Femur (tissue), 1 donor: ENCODE measurements around the gene ADCY9.

ENCODE experiments used
- DNase-seq: peaks from one replicate; pipeline ENCODE4 v3.0.0-alpha.2; 2017

ADCY9 gene

GRCh38 chr16:3999479-4000325, 116.5 kb downstream of the ADCY9 start:
- DNase-seq = peak; percentile 62

GRCh38 chr16:3998793-3999478, 117.3 kb downstream of the ADCY9 start:
- DNase-seq = peak; percentile 55

GRCh38 chr16:3997231-3997841, 118.9 kb downstream of the ADCY9 start:
- DNase-seq = no peak

- DNase-seq = no peak
Measured at GRCh38 chr16:3995001-3995400, 121.2 kb downstream of the ADCY9 start.

GRCh38 chr16:3993052-3993785, 123.0 kb downstream of the ADCY9 start:
- DNase-seq = no peak

- no peak for DNase-seq
Measured at GRCh38 chr16:3992297-3993051, 123.8 kb downstream of the ADCY9 start.

DNA sequence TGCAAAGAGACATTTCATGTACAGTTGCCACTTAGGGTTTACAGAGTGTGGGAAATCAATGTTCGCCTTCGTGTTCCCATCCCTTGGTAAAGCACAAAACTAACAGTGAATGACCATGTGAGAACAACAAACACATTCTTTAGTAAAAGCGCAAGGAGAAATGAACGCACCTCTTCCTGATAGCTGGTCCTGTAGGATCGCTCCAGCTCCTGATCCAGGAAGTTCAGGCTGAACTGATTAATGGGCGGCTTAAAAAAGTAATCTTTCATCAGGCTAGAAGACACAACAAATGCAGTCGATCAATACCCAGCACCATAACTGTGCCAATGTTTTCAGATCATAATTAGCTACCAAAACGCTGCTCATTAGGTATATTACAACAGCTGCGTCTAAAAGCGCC, 127.4 kb downstream of the ADCY9 start:
- DNase-seq = no peak

DNA sequence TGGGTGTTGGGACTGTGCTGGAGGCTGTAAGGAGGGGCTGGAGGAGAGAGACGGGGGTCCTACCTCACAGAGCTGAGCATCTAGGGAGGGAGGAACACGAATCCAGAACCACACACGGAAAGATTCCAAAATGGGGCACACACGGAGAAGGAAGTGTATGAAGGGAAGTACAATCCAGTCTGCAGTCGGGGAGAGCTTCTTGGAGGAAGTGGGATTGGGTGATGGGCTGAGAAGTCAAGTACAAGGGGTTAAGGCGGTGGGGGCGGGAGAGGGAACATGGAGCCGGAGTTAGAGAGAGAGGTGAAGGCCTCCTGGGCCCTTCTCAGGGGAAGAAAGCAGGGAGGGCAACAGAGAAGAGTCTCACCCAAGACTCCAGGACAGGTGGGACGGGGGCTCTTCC, 128.2 kb downstream of the ADCY9 start:
- no peak for DNase-seq

DNA sequence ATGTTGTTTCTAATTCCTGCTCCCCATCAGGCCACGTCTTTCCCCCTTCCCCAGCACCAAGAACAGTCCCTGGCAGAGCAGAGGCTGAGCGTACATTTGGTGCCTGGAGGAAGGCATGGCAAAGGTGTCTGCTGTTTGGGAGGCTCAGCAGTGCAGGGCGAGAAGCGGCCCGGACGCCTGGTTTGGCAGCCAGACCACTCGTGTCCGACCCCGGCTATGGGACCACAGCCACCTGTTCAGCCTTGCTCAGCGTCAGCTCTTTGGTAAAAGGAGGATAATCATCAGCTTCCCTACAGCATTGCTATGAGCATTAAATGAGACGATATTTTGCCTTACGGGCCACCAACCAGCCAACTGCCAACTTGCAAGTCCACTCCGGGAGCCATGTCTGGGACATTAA, 129.0 kb downstream of the ADCY9 start:
- no peak for DNase-seq

DNA sequence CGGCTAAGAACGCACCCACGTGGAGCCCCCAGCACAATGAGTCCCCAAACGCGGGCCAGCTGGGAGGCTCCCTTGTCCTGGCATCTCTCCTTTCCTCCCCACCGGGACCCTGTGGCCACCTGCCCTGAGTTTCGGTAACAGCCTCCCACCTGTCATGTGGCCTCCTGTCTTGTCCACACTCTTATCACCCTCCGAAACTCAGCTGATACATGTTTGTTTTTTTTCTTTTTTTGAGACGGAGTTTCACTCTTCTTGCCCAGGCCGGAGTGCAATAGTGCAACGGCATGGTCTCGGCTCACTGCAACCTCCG, 130.1 kb downstream of the ADCY9 start:
- no peak for DNase-seq

GRCh38 chr16:3984111-3985060, 131.9 kb downstream of the ADCY9 start:
- no peak for DNase-seq

GRCh38 chr16:3983081-3983520, 133.1 kb downstream of the ADCY9 start:
- DNase-seq = peak; percentile 81

GRCh38 chr16:3982216-3982615, 134.0 kb downstream of the ADCY9 start:
- DNase-seq = no peak

GRCh38 chr16:3980253-3981111, 135.8 kb downstream of the ADCY9 start:
- peak; percentile 67 for DNase-seq

DNA sequence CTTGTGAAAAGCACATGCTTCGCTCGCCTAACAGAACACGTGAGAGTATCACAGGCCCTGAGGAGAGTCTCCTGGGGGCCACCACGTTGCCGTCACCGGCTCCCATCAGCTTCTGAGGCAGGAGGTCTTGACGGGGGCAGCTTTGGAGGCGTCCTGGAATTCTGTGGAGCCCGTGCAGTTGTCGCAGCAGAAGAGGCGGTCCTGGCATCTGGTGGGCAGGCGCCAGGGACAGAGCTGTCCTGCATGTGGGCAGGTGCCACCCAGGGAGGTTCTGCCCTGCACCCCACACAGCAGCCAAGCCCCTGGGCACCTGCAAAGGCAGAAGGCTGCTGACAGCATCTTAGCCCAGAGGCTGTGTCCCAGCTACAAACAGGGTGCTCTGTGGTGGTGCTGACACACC, 136.7 kb downstream of the ADCY9 start:
- DNase-seq = no peak

GRCh38 chr16:3979070-3979469, 137.2 kb downstream of the ADCY9 start:
- DNase-seq = no peak

DNA sequence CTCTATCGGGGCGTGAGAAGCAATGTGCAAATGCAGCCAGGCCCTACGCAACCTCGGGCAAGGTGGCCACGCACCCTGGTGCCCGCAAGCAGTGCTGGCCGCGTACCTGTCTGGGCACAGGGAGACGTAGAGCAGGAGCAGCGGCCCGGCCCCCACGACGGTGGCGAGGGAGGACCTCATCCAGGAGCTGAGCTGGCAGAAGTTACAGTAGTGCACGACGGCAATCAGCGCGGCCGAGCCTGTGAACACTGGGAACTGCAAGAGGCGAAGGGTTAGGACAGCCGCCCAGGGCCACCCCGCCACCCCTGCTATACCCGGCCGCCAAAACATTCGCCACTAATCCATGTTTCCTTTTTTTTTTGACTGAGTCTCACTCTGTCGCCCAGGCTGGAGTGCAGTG, 138.9 kb downstream of the ADCY9 start:
- no peak for DNase-seq

- DNase-seq = no peak
Measured at GRCh38 chr16:3974751-3975150, 141.5 kb downstream of the ADCY9 start.

DNA sequence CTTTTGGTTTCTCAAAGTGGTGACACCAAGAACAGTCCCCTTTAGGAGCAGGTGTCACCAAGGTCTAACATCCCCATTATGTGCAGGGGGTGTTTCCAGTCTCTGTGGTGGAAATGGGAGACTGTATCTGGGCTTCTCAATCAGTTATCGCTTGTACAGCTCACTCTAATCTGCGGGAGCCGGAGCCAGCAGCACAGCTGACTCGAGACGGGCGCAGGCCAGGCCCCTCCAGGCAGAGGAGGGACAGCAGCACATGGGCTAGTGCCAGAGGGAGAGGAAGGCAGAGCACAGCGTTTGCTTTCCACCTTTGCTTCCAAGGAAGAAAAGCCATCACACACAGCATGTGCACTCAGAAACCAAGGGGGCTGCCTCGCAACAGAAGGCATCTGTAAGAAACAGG, 144.5 kb downstream of the ADCY9 start:
- DNase-seq = no peak

GRCh38 chr16:3971261-3971660, 145.0 kb downstream of the ADCY9 start:
- no peak for DNase-seq
